GM19099 (cell line): ENCODE results near the gene CFAP69.

Experiments used
- POLR2A ChIP-seq: IDR thresholded peaks from 3 replicates; pipeline ENCODE4 v1.6.1; 2011; ENCODE audit warnings: low read depth; ENCODE audit not compliant: insufficient read length; ENCODE audit errors: extremely low read depth

Gene CFAP69

GRCh38 chr7:90334193-90334843 is 89.3 kb downstream of the CFAP69 start:
- TF ChIP-seq POLR2A, result no peak

GRCh38 chr7:90337106-90337505 is 92.1 kb downstream of the CFAP69 start:
- no peak for TF ChIP-seq POLR2A

GRCh38 chr7:90345016-90345415 is 100.0 kb downstream of the CFAP69 start:
- TF ChIP-seq POLR2A, result no peak

GRCh38 chr7:90345595-90346335 is 100.8 kb downstream of the CFAP69 start:
- no peak for TF ChIP-seq POLR2A

GRCh38 chr7:90346336-90347125 is 101.6 kb downstream of the CFAP69 start, which contains the start of gene GTPBP10:
TSS of gene GTPBP10 (plus strand) at chr7:90346716. CDS start at chr7:90346742, 26 bp downstream.
- TF ChIP-seq POLR2A, result peak; percentile 90

- TF ChIP-seq POLR2A, result no peak
Measured at GRCh38 chr7:90347759-90348158, 102.8 kb downstream of the CFAP69 start.

GRCh38 chr7:90349305-90349704 is 104.3 kb downstream of the CFAP69 start:
- no peak for TF ChIP-seq POLR2A

GRCh38 chr7:90351987-90352386 is 107.0 kb downstream of the CFAP69 start:
- TF ChIP-seq POLR2A, result no peak
